RWPE2 (cell line): ENCODE data around the gene PHF1.
A peak's percentile ranks its signal among the peaks of the same experiment; 100 is the strongest.

Source experiments
- ATAC-seq: fragments of 200-7000 bp; cut with Tn5 transposase; 3 replicates; pipeline ENCODE4 v1.9.1; 2021; ENCODE audit warnings: low read depth
- DNase-seq: peaks from one replicate; pipeline ENCODE4 v3.0.0-alpha.2; 2020; ENCODE audit warnings: low spot score
- H3K27ac ChIP-seq: fragments of 450-650 bp; 2 replicates; pipeline ENCODE4 v1.5.1; 2017; ENCODE audit warnings: mild to moderate bottlenecking; ENCODE audit not compliant: poor library complexity, severe bottlenecking
- H3K27me3 ChIP-seq: fragments of 250-450 bp; sonication (Bioruptor Pico); 2 replicates; pipeline ENCODE4 v1.5.1; 2021; ENCODE audit warnings: mild to moderate bottlenecking, moderate library complexity; ENCODE audit not compliant: insufficient read depth, poor library complexity, severe bottlenecking
- H3K36me3 ChIP-seq: fragments of 250-450 bp; sonication (Bioruptor Pico); 2 replicates; pipeline ENCODE4 v1.5.1; 2020; ENCODE audit warnings: low read depth, mild to moderate bottlenecking, moderate library complexity
- H3K4me1 ChIP-seq: fragments of 250-450 bp; sonication (Bioruptor Pico); 2 replicates; pipeline ENCODE4 v1.5.1; 2021; ENCODE audit warnings: mild to moderate bottlenecking, moderate library complexity; ENCODE audit not compliant: insufficient read depth, poor library complexity, severe bottlenecking
- H3K4me3 ChIP-seq: fragments of 250-450 bp; sonication (Bioruptor Pico); 2 replicates; pipeline ENCODE4 v1.5.1; 2021; ENCODE audit warnings: mild to moderate bottlenecking, moderate library complexity; ENCODE audit not compliant: severe bottlenecking
- H3K9me3 ChIP-seq: fragments of 250-450 bp; sonication (Bioruptor Pico); 2 replicates; pipeline ENCODE4 v1.5.1; 2021; ENCODE audit warnings: mild to moderate bottlenecking, moderate library complexity; ENCODE audit not compliant: severe bottlenecking
- TF ChIP-seq, protein P1 (sequence below): fragments of 450-650 bp; IDR thresholded peaks from one replicate; pipeline ENCODE4 v1.5.1; 2017; ENCODE audit warnings: mild to moderate bottlenecking, moderate library complexity; ENCODE audit not compliant: poor library complexity, severe bottlenecking

The PHF1 gene

DNA sequence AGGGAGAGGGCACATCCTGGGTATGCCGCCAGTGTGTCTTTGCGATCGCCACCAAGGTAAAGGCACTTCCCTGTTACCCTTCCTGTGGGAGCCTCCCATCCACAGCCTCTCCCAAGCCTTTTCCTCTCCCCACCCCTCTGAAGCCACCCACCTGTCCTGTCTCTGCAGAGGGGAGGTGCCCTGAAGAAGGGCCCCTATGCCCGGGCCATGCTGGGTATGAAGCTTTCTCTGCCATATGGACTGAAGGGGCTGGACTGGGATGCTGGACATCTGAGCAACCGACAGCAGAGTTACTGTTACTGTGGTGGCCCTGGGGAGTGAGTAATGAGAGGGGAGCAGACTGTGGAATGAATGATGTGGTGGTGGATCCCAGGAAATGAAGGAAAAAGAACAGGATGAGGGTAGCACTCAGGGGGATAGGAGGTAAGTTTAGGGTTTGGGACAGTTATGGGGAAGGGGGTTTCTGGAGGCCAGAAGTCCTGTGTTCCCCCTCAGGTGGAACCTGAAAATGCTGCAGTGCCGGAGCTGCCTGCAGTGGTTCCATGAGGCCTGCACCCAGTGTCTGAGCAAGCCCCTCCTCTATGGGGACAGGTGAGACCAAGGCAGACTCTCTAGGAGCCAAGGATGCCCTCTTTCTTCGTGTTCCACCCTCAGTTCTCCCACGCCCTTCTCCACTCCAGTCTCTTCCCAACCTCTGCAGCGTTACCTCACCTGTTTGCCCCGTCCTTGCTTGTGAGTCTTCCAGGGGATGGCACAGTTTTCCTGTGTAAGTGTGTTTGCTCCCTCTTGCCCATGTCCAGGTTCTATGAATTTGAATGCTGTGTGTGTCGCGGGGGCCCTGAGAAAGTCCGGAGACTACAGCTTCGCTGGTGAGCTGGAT lies 2.7 kb downstream of the PHF1 start:
- H3K4me3 ChIP-seq = no peak overlapping the region
- ATAC-seq (no peak), DNase-seq (no peak)
- H3K27ac ChIP-seq = no peak overlapping the region
- no peaks in the 10 kb centered on the region for H3K27me3 ChIP-seq
- H3K36me3 ChIP-seq = peaks cover 42% of the 10 kb centered on the region
- no peaks in the 10 kb centered on the region for H3K9me3 ChIP-seq
- TF ChIP-seq, protein P1, sequence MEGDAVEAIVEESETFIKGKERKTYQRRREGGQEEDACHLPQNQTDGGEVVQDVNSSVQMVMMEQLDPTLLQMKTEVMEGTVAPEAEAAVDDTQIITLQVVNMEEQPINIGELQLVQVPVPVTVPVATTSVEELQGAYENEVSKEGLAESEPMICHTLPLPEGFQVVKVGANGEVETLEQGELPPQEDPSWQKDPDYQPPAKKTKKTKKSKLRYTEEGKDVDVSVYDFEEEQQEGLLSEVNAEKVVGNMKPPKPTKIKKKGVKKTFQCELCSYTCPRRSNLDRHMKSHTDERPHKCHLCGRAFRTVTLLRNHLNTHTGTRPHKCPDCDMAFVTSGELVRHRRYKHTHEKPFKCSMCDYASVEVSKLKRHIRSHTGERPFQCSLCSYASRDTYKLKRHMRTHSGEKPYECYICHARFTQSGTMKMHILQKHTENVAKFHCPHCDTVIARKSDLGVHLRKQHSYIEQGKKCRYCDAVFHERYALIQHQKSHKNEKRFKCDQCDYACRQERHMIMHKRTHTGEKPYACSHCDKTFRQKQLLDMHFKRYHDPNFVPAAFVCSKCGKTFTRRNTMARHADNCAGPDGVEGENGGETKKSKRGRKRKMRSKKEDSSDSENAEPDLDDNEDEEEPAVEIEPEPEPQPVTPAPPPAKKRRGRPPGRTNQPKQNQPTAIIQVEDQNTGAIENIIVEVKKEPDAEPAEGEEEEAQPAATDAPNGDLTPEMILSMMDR = no peak
- peaks cover 9% of the 10 kb centered on the region for H3K4me1 ChIP-seq

DNA sequence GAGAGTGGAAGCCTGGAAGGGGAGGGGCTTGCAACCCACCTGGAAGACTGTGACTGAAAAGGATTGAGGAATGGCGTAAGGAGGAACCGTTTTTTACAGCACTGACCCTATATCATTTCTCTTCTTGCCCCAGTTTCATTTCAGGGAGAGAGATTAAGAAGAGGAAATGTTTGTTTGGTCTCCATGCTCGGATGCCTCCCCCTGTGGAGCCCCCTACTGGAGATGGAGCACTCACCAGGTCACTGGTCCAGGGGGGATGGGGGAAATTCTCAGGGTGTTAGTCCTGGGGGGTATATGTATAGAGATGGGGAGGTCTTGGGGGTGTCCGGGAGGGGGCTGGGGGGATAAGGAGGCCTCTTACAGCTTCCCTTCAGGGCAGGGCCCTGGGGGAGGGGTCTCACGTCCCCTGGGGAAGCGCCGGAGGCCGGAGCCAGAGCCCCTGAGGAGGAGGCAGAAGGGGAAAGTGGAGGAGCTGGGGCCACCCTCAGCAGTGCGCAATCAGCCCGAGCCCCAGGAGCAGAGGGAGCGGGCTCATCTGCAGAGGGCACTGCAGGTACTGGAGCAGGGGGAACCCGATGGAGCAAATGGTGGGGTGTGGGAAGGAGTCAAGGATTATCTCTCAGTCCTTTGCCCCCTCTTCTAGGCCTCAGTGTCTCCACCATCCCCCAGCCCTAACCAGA lies 3.9 kb downstream of the PHF1 start:
- H3K27me3 ChIP-seq = no peaks in the 10 kb centered on the region
- no peak overlapping the region for H3K4me3 ChIP-seq
- H3K36me3 ChIP-seq = peaks cover 34% of the 10 kb centered on the region
- peaks cover 14% of the 10 kb centered on the region for H3K4me1 ChIP-seq
- no peak for DNase-seq
- no peak for ATAC-seq
- no peak overlapping the region for H3K27ac ChIP-seq
- no peaks in the 10 kb centered on the region for H3K9me3 ChIP-seq
- TF ChIP-seq, protein P1 = peak; percentile 18

DNA sequence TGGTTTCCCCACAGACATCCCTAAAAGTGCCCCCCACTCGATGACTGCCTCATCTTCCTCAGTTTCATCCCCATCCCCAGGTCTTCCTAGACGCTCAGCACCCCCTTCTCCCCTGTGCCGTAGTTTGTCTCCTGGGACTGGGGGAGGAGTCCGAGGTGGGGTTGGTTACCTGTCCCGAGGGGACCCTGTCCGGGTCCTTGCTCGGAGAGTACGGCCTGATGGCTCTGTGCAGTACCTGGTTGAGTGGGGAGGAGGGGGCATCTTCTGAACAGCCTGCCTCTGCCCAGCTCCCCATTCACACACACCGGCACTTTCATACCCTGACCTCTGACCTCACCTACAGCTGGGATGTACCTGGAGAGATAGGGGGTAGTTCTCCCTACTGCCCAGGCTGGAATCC lies 5.0 kb downstream of the PHF1 start:
- DNase-seq (no peak), ATAC-seq (no peak)
- Histone ChIP-seq H3K27me3 (no peaks in the 10 kb centered on the region), H3K27ac (peak overlapping the region; percentile 82), H3K4me3 (no peak overlapping the region), H3K9me3 (no peaks in the 10 kb centered on the region), H3K36me3 (peaks cover 34% of the 10 kb centered on the region), H3K4me1 (peaks cover 14% of the 10 kb centered on the region)
- TF ChIP-seq, protein P1 = no peak

DNA sequence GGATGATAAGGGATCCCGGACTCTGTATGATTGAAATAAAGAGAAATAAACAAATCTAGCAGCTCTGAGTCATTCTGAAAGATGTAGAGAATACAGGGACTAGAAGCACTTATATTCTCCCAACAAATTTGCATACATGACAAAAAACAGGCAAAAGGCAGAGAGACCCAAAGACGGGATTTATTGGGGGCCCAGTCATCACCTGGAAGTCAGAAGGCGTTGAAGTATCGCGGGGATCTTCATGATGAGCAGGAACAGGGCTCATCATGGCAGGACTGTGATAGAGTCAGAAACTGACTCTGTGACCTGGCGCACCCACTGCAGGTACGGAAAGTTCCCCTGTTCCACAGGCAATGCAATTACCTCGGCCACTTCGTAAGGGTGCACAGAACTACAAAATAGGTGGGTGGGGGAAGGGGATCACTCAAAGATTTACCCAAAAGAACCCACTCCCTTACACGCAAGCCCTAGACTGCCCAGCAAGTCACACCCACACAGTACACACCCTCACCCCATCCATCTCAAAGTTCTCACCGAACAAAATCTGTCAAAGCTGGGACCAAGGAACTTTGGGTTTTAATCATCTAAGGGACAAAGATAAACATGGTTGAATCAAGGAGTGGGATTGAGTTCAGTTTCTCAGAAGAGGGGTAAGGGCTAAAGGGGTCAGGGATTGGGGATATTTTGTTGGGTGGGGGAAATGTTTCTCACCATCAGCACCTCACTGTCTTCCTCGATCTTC lies 5.7 kb downstream of the PHF1 start:
- H3K27ac ChIP-seq = peak overlapping the region; percentile 82
- TF ChIP-seq, protein P1 = no peak
- ATAC-seq = no peak

More for the DNA sequence above, 5.7 kb downstream of the PHF1 start:
- no peaks in the 10 kb centered on the region for H3K9me3 ChIP-seq
- H3K4me3 ChIP-seq = peak overlapping the region; percentile 43
- no peak for DNase-seq
- no peaks in the 10 kb centered on the region for H3K27me3 ChIP-seq
- H3K36me3 ChIP-seq = peaks cover 34% of the 10 kb centered on the region
- H3K4me1 ChIP-seq = peaks cover 14% of the 10 kb centered on the region
